WTC11 (cell line): ENCODE measurements around the gene RNF214.

ENCODE experiments used
- JUN ChIP-seq: sonication (generic); formaldehyde crosslinking; IDR thresholded peaks from 2 replicates; pipeline ENCODE4 v1.8.0; 2023; ENCODE audit warnings: mild to moderate bottlenecking, missing genetic modification reagents
- MAX ChIP-seq: sonication (generic); formaldehyde crosslinking; IDR thresholded peaks from 2 replicates; pipeline ENCODE4 v1.8.0; 2022; ENCODE audit warnings: mild to moderate bottlenecking, missing genetic modification reagents
- MXD4 ChIP-seq: fragments of 250-450 bp; sonication (Bioruptor Pico); IDR thresholded peaks from 2 replicates; pipeline ENCODE4 v1.8.0; 2021; ENCODE audit warnings: mild to moderate bottlenecking, moderate library complexity, borderline replicate concordance
- RORB ChIP-seq: fragments of 250-450 bp; sonication (Bioruptor Pico); IDR thresholded peaks from 2 replicates; pipeline ENCODE4 v1.9.0; 2021; ENCODE audit warnings: mild to moderate bottlenecking
- SMAD4 ChIP-seq: sonication (generic); formaldehyde crosslinking; IDR thresholded peaks from 2 replicates; pipeline ENCODE4 v1.8.0; 2022; ENCODE audit warnings: mild to moderate bottlenecking, missing genetic modification reagents
- ZNF263 ChIP-seq: sonication (generic); formaldehyde crosslinking; IDR thresholded peaks from 2 replicates; pipeline ENCODE4 v1.8.1; 2022; ENCODE audit warnings: low read depth, mild to moderate bottlenecking, moderate library complexity, missing genetic modification reagents
- TF ChIP-seq, protein P1 (sequence below): sonication (generic); formaldehyde crosslinking; IDR thresholded peaks from 2 replicates; pipeline ENCODE4 v1.8.0; 2022; ENCODE audit warnings: mild to moderate bottlenecking, missing genetic modification reagents
- TF ChIP-seq, protein P2 (sequence below): fragments of 200-600 bp; IDR thresholded peaks from 2 replicates; pipeline ENCODE4 v1.8.0; 2022; ENCODE audit warnings: antibody characterized with exemption
- TF ChIP-seq, protein P3 (sequence below): sonication (generic); formaldehyde crosslinking; IDR thresholded peaks from 2 replicates; pipeline ENCODE4 v1.8.1; 2023; ENCODE audit warnings: mild to moderate bottlenecking, missing genetic modification reagents, moderate library complexity

GRCh38 chr11:117335399-117335798, 102.9 kb downstream of the RNF214 start:
- TF ChIP-seq, protein P1, sequence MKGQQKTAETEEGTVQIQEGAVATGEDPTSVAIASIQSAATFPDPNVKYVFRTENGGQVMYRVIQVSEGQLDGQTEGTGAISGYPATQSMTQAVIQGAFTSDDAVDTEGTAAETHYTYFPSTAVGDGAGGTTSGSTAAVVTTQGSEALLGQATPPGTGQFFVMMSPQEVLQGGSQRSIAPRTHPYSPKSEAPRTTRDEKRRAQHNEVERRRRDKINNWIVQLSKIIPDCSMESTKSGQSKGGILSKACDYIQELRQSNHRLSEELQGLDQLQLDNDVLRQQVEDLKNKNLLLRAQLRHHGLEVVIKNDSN (CRISPR knock-in tag): no peak
- TF ChIP-seq MXD4 (CRISPR knock-in tag) (no peak), ZNF263 (CRISPR knock-in tag) (no peak), RORB (CRISPR knock-in tag) (no peak), MAX (CRISPR knock-in tag) (no peak), SMAD4 (CRISPR knock-in tag) (no peak), JUN (CRISPR knock-in tag) (no peak)
- TF ChIP-seq, protein P2, sequence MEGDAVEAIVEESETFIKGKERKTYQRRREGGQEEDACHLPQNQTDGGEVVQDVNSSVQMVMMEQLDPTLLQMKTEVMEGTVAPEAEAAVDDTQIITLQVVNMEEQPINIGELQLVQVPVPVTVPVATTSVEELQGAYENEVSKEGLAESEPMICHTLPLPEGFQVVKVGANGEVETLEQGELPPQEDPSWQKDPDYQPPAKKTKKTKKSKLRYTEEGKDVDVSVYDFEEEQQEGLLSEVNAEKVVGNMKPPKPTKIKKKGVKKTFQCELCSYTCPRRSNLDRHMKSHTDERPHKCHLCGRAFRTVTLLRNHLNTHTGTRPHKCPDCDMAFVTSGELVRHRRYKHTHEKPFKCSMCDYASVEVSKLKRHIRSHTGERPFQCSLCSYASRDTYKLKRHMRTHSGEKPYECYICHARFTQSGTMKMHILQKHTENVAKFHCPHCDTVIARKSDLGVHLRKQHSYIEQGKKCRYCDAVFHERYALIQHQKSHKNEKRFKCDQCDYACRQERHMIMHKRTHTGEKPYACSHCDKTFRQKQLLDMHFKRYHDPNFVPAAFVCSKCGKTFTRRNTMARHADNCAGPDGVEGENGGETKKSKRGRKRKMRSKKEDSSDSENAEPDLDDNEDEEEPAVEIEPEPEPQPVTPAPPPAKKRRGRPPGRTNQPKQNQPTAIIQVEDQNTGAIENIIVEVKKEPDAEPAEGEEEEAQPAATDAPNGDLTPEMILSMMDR: no peak
- TF ChIP-seq, protein P3, sequence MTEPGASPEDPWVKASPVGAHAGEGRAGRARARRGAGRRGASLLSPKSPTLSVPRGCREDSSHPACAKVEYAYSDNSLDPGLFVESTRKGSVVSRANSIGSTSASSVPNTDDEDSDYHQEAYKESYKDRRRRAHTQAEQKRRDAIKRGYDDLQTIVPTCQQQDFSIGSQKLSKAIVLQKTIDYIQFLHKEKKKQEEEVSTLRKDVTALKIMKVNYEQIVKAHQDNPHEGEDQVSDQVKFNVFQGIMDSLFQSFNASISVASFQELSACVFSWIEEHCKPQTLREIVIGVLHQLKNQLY: no peak
